IPS DF 4.7 (cell line): ENCODE data around the gene STXBP6.

ENCODE experiments used
- DNase-seq: peaks from one replicate; pipeline ENCODE4 v3.0.0-alpha.2; 2013; ENCODE audit warnings: low spot score; ENCODE audit errors: extremely low read depth

Gene STXBP6

GRCh38 chr14:25017562-25017961 lies 32.4 kb downstream of the STXBP6 start:
- no peak for DNase-seq

DNA sequence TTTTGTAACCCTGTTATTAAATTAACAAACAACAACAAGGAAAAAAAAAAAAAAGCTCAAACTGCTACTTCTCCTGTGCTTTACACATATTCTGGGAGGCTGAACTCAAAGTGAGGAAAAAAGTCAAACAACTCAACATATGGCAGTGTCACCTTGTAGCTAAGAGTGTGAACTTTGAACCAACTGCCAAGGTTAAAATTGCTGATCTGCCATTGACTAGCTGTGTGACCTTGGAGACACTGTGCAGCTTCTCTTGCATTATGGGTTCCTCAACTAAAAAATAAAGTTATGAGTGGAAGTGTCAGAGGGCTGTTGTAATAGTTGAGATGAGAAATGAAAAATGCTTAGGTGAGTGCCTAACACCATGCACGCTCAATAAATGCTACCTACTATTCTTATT lies 34.2 kb downstream of the STXBP6 start:
- no peak for DNase-seq

GRCh38 chr14:25014440-25014839 lies 35.5 kb downstream of the STXBP6 start:
- DNase-seq, result no peak

GRCh38 chr14:25011095-25011494 lies 38.9 kb downstream of the STXBP6 start:
- no peak for DNase-seq

DNA sequence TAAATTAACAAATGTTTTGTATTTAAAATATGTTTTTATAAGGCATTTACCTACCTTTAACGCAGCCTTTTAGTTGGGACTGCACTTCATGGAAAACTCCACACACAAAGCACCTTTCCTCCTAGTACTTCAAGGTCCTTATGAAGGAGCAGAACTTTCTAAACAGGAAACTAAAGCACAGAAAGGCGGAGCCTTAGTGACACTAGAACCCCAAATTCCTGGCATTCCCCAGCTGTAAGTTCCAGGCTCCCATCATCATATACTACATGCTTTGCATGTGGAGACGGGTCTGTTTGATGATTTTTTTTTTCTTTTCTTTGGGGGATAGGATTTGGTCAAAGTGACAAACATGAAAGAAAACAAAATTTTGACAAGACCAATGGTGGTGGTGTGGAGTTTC lies 39.5 kb downstream of the STXBP6 start:
- no peak for DNase-seq

DNA sequence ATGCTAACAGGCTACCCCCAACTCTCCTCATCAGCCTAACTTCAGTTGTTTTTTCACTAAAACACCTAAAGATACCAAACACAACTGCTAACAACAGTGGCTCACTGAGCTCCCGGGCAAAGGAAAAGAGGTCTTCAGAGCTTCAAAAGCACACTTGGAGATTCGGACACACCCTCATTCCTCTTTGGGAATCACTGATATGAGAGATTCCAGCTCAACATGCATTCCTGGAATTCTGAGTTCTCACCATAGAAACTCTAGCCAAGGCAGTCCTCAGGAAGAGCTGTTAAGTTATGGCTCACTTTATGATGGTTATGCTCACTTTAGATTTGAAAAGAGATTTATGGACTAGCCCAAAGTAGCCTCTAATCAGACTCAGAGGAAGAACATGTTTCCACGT lies 40.1 kb downstream of the STXBP6 start:
- no peak for DNase-seq

GRCh38 chr14:25007832-25008231 lies 42.1 kb downstream of the STXBP6 start:
- DNase-seq, result no peak

DNA sequence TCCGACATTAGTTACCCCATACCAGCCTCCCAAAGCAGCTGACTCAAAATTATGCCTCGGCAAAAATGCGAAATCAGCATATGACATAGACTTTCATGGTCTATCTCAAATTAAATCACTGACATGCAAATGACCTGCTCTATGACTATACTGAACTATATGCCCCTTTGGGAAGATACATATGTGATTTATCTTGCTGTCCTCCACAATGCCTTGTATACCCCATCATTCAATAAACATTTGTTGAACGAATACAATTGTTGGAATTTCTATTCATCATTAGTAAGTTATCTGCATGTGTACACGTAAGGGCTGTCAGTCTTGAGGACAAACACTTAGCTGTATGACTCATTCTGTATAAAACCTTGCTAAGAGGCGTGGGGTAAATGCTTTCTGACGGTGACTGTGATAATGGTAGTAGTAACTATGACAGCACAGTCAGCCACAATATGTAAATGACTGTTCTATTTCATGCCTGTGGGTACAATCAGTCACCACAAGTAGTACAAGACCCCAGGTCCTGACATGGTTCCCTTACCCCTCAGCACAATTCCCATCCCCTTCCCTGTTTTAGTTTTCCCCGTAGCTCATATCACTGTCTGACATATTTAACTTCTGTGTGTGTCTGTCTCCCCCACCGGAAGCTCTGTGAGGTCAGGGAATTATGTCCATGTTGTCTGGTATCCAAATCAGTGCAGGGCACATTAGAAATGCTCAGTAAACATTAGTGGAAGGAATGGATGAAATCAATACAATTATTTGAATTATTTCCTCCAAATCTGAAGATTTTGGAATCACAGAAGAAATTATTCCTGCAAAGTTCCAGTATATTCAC lies 42.8 kb downstream of the STXBP6 start:
- DNase-seq, result no peak

- DNase-seq, result no peak
Measured at GRCh38 chr14:25006031-25006430, 43.9 kb downstream of the STXBP6 start.

GRCh38 chr14:25004389-25004809 lies 45.5 kb downstream of the STXBP6 start:
- no peak for DNase-seq

DNA sequence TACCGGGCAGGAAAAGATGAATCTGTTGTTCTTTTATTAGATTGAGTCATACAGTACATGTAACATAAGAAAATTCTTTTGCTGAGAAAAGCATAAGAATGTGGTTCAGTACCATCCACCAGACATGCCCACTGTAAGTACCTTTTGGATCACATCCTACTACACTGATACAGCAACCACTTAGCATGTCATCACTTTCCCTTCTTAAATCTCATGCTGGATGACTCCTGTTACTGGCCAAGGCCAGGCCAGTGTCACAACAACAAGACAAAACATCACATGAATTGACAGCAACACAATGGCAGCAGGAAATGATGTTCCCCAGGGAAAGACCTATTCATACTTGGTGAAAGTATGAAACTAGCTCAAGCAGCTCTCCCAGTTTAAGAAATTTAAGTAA lies 46.4 kb downstream of the STXBP6 start:
- DNase-seq, result no peak

- no peak for DNase-seq
Measured at GRCh38 chr14:25001601-25002000, 48.3 kb downstream of the STXBP6 start.

DNA sequence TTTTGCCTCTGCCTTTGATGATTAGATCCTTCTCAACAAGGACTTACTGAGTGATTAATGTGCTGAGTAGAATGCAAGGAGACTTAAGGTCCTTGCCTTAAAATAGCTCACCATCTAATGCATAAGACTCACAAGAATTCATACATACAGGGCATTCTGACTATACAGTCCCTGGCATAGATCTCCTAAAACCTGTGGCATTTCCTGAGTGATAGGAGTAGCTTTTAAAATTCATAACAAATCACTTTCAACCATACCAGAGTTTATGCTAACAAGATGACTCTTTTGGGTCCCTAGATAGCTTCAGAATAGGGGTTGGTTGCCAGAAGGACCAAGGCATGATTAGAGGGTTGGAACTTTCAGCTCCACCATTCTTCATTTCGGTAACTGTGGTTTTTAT lies 48.8 kb downstream of the STXBP6 start:
- no peak for DNase-seq

DNA sequence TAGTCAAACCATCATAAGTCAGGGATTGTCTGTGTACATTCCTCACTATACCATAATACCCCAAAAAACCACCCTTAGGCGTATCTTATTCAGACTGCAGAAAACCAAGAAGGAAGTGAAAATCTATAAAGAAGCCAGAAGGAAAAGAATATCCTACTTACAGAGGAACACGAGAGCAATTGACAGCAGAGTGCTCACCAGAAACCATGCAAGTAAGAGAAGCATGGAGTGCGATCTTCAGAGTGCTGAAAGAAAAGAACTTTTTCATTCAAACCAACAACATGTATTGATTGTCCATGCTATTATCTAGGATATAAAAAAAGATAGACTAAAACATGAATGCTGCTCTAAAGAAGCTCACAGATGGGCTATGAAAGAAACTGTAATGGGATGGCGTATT lies 50.8 kb downstream of the STXBP6 start:
- no peak for DNase-seq

- DNase-seq, result no peak
Measured at GRCh38 chr14:24996930-24997725, 52.8 kb downstream of the STXBP6 start.

DNA sequence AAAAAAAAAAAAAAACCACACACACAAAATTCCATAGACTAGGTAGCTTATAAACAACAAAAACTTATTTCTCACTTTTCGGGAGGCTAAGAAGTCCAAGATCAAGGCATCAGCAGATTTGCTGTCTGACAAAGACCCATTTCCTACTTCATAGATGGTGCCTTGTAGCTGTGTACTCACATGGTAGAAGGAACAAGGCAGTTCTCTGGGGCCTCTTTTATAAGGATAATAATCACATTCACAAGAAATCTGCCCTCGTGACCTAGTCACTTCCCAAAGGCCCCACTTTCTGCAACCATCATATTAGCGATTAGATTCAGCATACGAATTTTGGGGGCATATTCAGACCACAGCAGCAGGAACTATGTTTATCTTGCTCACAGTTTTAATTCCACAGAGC lies 54.9 kb downstream of the STXBP6 start:
- no peak for DNase-seq

DNA sequence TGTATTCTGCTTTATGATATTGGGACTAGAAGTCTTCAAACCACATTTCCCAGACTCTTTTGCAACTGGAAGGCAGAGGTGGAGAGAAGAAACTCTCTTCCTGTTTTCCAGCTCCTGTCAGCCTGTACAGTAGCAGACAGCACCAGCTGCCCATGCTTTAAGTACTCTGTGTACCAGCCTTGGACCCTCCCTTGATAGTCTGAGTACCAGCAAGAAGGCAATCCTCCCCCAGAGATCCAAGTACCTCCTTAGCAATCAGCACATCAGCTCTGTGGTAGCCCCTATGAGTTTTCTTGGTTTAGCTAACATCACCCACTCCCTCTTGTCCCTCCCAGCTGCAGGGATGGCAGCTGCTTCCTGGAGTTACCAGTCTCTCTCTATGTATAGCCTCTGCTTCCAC lies 56.3 kb downstream of the STXBP6 start:
- no peak for DNase-seq

DNA sequence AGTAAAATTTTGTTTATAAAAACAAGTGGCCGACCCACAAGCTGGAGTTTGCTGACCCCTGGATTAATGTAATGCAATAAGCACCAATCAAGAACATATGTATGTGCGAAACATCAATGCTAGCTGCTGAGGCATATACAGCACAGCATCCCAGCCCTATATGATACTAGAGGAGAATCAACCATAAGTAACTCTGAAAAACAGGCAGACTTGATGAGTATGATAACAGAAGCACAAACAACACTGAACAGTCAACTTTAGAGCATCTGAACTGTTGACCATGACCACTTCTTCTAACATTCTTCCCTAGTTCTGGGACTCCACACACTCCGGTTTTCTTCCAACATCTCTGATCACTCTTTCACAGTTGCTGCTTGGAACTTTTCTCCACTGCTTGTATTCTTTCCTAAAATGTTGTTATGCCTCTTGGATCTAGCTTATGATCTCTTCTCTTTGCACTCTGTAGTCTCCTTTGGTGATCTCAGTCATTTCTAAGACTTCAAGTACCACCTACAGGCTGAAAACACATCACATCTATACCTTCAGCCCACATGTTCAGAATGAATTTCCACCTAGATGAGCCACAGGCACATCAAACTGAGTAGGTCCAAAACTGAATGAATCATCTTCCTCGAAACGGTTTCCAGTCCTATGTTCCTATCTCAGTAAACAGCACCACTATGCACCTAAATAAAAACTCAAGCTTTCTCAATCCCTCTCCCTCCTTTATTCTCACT lies 57.2 kb downstream of the STXBP6 start:
- DNase-seq, result no peak

GRCh38 chr14:24991821-24992220 lies 58.1 kb downstream of the STXBP6 start:
- DNase-seq, result no peak

GRCh38 chr14:24991288-24991687 lies 58.7 kb downstream of the STXBP6 start:
- DNase-seq, result no peak

- DNase-seq, result no peak
Measured at GRCh38 chr14:24990773-24991172, 59.2 kb downstream of the STXBP6 start.

GRCh38 chr14:24990050-24990449 lies 59.9 kb downstream of the STXBP6 start:
- DNase-seq, result no peak
